HG03196 (cell line): ENCODE measurements around the gene ZYX.
A peak's percentile ranks its signal among the peaks of the same experiment; 100 is the strongest.

ENCODE experiments used
- ATAC-seq: cut with Tn5 transposase; IDR thresholded peaks from one replicate; pipeline ENCODE4 v1.9.1; 2021; ENCODE audit not compliant: unreplicated experiment

The ZYX gene

DNA sequence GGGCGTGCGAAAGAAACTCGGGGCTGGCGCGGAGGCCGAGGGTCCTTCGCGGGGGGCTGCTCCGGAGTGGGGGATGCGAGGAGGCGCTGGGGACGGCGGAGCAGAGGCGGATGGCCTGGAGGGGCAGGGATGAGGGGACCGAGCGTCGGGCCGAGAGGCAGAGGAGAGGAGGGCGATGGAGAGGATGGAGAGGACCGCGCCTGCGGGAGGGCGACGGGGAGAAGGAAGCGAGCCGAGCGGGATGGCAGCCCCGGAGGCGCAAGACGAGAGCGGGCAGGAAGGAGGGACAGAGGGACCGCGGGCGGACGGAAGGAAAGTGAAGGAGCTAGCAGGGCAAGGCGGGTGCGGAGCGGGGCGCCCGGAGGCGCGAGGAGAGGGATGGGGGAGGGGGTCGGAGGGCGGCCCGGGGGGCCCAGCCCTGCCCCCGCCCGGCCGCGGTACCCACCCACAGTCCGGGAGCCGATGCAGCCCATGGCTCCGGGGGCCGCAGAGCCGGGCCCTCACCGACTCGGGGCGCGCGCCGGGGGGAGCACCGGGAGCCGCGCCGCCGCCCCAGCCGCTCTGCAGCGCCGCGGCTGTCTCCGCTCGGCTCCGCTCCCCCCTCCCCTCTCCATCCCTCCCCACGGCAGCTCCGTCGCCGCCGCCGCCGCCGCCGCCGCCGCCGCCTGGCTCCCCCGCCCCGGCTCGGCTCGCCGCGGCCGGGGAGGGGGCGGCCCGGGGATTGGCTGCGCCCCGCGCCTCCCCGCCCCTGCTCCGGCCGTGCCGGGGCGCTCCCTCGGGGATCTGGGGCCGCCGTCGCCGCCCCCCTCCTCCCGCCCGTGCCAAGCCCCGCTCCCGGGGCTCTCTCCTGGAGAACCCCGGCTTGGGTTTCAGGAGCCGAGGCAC lies 18.8 kb upstream of the ZYX start, which contains the start of gene FAM131B:
FAM131B (minus strand) TSS at position 583 of the 885 bp plus-strand sequence; CDS start at position 473, 110 bp downstream.
- no peak for ATAC-seq

DNA sequence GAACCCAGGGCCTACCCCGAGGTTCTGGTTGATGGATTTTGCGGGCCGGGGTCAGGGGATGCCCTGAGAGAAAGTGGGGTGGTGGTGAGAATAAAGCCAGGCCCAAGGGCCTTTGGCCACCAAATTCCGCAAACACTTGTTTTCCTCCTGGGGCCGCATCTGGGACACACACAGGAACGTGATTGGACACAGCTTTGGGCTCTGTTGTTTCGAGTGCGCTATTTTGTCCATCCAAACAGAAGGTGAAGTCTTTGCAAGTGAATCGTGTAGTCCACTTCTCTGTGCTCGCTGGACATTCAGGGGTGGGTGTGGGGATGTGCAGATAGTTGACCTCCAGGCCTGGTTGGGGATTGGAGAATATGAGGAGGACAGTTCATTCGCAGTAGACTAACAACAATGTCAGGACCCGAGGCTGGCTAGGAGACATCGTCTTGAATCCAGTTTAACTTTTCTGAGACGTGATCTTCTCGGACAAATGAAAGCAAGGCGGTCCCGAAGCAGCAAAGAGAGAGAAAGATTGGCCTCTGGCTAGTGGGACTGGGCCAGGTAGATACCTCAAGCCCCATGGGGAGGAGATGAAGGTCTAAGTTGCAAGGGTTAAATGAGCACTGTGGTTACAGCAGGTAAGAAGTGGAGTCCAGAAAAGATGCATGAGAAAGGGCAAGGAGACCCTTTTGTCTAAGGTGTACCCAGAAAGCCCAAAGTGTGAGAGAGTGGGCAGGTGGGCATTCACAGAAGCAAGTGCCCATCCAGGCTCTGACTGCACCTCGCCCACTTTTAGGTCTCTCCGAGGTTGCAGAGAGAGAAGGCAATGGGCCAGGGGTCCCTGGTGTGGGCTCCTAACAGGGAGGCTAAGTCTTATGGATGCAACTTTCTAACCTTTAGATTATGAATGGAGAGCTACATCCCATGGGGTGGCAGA lies 17.9 kb upstream of the ZYX start:
- ATAC-seq: no peak

DNA sequence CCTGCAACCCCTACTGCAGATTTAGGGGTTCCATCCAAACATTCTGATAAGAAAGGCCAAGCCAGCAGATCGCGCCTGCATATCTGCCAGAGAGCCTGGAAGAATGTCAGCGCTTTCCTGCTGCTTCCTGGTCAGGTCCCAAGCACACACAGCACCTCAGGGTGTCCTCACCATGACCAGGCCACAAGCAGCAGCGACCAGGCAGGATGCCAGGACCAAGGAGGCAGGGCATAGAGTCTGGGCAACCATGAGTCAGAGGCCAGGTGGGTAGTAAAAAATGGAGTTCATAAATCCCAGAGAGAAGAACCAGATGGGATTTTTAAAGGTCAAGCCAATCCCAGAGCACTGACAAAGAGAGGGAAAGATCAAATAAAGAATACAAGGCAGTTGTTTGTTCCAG lies 13.2 kb upstream of the ZYX start:
- no peak for ATAC-seq

DNA sequence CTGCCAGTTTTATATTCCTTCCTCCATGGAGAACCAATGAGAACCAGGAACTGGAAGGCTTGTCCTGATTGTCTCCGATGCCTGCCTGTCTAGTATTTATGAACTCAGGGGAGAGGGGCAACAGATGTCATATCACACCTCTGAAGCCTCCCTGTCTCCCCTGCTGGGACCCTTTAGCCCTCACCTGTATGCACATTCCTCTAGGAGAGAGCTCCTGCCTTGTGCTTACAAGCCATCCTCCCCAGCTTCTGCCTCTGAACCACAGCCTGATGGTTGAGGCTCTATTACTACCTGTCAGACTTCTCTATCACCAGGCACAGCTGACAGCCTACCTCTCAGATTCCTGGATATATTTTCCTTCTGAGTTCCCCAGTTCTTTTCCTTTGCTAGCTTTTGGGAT lies 12.8 kb upstream of the ZYX start:
- ATAC-seq: no peak

DNA sequence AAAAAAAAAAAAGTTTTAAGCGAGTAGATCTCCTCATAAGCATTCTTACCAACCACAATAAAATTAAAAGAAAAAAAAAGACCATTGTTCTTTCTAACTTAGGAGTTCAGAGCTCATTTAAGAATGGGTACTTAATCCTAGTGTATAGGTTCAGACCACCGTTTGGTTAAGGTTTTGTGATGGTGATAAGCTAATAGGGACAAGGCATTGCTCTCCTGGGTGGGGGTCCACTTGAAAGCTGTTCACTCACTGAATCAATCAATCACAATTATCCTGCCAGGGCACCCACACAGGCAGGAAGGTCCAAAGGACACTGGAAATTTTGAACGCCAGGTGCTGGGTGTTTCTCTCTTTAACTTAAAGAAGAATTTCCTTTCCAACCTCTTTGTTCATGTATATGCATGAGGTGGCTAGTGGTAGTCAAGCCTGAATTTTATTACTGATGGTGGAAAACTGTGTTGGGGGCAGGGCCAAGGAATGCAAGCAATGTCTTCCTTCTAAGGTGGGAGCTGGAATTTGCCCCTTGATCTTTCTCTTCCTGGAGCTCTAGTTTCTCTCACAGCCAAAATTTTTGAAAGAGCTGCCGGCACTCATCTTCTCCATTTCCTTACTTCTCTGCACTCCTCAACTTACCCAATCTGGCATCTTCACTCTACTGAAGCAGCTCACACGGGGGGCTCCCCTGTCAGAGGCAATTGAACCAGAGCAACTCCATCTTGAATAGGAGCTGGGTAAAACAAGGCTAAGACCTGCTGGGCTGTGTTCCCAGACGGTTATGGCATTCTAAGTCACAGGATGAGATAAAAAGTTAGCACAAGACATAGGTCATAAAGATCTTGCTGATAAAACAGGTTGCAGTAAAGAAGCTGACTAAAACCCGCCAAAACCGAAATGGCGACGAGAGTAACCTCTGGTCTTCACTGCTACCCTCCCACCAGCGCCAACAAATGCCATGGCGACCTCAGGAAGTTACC lies 11.2 kb upstream of the ZYX start:
- no peak for ATAC-seq

DNA sequence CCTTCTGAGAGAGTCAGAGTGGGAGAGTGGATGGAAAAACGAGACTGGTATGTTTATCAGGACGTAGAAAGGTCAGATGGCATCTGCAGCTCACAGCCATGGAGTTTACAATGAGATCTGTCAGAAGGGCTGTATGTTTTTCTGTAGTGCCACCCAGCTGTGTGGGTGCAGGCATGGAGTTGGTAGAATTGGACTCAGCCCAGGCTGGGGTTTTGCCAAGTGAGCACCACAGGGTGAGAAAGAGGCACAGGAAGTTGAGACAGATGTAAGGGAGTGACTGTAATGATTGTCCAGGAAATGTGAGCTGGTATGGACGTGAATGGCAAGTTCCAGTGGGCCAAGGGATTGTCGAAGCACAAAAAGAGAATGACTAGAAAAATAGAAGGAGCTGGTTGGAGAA lies 9.1 kb upstream of the ZYX start:
- no peak for ATAC-seq

DNA sequence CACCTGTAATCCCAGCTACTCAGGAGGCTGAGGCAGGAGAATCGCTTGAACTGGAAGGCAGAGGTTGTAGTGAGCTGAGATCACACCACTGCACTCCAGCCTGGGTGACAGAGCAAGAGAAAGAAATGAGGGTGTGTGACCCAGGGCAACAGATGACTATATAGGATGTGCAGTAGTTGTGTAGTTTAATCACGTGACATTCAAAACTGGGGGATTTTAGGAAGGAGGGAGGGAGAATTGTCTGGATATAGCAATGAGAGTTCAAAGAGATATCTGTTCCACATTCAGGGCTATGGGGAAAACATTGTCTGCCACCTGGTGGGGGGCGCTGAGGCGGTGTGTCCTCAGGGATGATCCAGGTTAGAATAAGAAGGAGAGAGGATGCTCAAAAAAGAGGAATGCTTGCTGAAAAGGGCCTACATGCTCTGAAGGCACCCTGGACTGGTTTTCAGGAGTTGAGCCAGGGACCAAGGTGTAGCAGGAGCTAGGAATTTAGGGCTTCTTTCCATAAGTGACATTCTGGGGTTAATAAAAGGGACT lies 7.8 kb upstream of the ZYX start:
- ATAC-seq: no peak

DNA sequence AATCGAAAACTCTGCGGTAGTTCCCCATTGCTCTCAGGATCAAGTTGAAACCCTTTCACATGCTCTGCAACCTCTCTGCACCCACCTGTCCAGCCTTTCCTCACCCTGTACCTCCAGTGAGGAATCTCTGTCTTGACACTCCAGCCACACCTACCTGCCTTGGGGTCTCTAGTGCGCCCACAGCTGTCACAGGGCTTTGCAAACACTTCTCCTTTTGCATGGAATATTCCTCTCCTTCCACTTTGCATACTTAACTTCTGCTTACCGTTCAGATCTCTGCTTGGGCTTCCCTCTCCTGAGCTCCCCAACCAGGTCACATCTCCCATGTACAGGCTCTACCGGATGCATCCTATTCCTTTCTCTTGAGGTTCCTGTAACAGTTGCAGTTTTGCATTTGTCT lies 6.6 kb upstream of the ZYX start:
- no peak for ATAC-seq

DNA sequence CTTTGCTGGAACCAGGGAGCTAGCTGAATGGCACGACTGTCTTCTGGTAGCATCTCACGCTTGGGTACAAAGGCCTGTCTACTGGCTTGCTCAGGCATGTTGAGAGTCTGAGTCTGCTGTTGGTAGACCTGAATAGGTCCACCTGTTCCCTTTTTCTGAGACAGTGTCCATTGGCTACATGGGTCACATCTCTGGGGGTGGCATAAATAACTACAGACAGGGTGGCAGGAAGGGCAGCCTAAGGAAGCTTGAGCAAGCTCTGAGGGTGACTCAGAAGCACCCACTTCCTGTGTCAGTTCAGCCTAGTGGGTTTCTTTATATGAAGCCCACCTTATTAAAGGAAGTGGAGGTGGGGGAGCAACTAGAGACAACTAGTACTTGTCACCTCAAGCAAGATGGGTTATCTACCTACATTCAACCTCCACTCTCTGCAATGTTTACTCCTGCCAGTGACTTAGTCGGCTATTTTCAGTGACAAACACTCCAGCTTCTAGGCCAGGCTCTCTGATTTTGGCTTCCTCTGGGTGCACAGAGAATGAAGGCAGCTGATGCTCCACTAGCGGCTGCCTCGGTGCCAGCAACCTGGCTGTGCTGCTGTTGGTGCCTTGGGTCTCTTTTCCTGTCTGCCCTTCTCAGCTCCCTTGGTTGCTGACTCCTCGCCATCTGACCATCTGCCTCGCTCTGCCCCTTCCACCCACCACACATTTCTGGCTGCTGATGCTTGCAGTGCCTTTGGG lies 5.7 kb upstream of the ZYX start:
- no peak for ATAC-seq

DNA sequence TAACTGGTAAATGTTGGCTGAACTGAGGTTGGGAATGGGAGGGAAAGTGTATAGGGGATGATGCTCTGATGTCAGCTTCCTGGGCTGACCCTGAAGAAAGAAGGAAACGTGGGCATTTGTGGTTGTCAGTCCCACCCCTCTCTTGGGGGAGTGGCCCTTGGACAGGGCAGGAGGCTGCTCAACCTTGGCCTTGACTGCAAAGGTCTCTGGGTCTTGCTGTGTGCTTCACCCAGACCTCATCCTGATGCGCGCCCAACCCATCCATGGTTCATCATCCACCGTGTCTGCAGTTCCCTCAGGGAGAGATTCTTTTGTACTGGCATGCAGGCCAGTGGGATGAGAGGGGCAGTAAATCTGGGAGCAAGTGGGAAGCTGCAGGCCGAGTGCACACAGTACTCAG lies 4.7 kb upstream of the ZYX start:
- ATAC-seq: no peak

DNA sequence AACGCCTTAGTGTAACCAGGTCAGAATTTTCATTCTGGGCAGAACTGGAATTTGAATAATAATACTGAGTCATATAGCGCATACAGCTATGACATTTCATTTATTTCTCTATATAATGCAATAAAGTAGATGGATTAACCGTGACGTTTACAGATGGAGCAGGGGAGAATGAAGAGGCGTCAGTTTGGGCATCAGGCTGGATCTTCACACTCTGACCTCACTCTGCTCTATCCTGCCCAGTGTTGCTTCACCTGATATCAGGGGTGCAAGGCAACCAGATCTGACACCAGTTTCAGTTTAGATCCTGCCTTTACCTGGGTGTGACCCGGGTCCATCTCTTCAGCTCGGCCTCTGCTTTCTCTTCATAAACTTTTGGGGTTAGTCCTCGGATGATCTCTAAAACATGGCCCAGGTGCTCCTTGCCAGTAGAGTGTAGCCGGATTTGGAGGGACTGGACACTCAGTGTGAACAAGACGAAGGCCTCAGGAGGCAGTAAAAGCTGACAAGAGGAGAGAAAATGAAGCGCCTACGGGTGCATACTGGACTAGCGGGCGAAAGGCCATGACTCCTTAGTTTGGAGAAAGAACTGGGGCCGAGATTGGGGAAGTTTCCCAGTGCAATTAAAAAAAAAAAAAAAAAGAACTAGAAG lies 1.4 kb upstream of the ZYX start:
- peak; percentile 1 for ATAC-seq

DNA sequence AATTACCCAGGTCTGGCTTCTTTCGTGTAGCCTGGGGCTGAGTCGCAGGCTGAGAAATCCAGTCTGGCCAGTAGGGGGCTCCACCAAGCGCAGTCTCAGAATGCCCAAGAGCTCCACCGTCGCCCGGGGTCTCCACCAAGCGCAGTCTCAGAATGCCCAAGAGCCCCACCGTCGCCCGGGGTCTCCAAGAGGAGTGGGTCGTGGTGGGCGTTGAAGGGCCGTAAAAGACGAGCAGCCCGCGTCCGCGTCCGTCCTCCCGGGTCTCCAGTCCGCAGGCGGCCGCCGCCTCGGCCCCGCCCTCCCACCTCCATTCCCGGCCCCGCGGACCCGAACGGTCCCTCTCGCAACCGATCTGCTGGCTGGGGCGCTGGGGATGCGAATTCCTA lies 892 bp upstream of the ZYX start:
- peak; percentile 48 for ATAC-seq

DNA sequence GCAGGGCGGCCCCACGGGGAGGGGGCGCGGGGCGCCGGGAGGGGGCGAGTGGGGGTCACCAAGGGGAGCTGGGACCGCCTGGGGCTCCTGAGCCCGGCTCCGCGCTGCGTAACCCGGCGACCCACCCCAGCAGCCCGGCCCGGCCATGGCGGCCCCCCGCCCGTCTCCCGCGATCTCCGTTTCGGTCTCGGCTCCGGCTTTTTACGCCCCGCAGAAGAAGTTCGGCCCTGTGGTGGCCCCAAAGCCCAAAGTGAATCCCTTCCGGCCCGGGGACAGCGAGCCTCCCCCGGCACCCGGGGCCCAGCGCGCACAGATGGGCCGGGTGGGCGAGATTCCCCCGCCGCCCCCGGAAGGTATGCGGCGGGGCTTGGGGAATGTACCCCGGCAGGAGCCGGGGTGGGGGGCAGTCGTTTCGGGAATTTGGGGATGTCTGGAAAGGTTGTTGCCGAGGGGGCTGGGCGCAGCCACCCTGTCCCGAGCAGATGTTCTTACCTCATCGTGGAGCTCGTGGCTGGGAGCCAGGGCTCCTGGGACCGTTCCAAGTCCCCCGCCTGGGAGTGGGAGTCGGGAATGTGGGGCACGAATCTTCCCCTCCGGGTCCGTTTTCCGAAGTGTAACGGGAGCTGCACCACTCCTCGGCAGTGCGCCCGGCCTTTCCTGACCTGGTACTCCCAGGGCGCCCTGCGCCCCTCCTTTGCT lies 431 bp downstream of the ZYX start:
- ATAC-seq: peak; percentile 13

DNA sequence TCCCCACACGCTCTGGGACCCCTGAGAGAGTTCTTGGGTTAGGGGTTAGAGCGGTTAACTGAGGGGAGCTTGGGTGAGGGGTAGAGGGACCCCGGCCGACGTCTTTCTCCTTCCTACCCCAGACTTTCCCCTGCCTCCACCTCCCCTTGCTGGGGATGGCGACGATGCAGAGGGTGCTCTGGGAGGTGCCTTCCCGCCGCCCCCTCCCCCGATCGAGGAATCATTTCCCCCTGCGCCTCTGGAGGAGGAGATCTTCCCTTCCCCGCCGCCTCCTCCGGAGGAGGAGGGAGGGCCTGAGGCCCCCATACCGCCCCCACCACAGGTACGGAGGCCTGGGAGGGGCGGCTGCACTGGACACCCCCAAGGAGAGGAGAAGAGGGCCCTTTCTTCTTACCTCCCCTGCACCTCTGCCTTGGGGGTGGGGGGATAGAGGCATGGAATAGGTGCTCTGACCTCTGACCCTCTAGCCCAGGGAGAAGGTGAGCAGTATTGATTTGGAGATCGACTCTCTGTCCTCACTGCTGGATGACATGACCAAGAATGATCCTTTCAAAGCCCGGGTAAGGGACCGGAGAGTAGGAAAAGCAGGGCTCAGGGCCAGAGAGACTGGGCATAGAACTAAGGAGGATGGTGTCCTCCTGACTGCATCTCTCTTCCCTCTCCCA lies 1.1 kb downstream of the ZYX start:
- no peak for ATAC-seq

DNA sequence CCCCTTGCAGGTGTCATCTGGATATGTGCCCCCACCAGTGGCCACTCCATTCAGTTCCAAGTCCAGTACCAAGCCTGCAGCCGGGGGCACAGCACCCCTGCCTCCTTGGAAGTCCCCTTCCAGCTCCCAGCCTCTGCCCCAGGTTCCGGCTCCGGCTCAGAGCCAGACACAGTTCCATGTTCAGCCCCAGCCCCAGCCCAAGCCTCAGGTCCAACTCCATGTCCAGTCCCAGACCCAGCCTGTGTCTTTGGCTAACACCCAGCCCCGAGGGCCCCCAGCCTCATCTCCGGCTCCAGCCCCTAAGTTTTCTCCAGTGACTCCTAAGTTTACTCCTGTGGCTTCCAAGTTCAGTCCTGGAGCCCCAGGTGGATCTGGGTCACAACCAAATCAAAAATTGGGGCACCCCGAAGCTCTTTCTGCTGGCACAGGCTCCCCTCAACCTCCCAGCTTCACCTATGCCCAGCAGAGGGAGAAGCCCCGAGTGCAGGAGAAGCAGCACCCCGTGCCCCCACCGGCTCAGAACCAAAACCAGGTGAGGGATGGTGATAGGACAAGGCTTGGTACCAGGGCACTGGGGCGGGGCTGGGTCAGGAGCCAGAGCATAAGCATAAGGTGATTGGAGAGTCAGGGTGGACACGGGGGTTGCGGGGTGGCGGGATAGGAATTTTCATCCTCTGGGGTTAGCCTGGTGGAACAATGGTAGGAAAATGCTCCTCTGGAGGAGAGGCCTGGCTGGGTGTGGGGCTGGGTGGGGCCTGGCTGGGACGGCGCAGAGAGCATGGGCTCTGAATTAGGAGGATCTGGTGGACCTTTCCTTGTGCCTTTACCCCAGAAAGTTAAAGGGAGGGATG lies 1.9 kb downstream of the ZYX start:
- ATAC-seq: no peak

DNA sequence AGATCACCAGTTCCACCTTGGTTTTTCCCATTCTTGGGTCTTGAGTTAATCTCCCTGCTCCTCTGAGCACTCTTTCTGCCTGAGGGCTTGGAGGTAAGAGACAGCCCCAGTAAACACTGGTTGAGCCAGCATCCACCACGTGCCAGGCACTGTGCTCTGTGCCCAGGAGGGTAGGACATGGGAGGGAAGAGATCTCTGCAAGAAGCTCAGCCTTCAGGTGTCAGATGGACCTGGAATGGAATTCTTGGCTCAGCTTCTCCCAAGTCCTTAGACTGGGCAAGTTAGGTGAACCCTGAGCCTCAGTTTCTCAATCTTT lies 2.5 kb downstream of the ZYX start:
- no peak for ATAC-seq

DNA sequence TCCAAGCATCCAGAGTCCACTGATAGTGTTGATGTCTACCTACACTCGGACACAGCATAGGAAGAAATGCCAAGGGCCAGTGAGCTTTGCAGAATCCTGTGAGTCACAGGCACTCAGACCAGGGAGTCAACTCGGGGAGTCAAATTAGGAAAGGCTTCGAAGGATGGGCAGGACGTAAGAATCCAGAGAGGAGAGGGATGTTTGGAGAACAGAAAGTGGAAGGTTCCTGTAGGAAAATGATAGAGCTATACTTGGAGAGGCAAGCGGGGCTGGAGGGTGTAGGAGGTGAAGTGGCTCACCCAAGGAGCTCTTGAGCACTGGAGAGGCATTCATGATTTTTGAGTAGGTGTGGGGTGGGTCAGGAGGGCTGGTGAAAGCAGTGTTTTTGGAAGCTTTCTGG lies 3.0 kb downstream of the ZYX start:
- ATAC-seq: no peak
